GM21619 (cell line): ENCODE data around the gene RPL18A.
A peak's percentile ranks its signal among the peaks of the same experiment; 100 is the strongest.

Source experiments
- ATAC-seq: cut with Tn5 transposase; IDR thresholded peaks from one replicate; pipeline ENCODE4 v1.9.1; 2021; ENCODE audit not compliant: unreplicated experiment

Gene RPL18A

GRCh38 chr19:17859533-17860330 lies at the start of gene RPL18A:
Gene RPL18A (plus strand): TSS chr19:17859910. CDS start chr19:17859957, 47 bp downstream.
- peak; percentile 91 for ATAC-seq

GRCh38 chr19:17811103-17811502 lies 48.6 kb upstream of the RPL18A start:
- ATAC-seq, result no peak

DNA sequence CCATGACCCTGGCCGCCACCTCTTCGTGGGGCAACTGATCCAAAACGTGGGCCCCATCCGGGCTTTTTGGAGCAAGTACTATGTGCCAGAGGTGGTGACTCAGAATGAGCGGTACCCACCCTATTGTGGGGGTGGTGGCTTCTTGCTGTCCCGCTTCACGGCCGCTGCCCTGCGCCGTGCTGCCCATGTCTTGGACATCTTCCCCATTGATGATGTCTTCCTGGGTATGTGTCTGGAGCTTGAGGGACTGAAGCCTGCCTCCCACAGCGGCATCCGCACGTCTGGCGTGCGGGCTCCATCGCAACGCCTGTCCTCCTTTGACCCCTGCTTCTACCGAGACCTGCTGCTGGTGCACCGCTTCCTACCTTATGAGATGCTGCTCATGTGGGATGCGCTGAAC lies 48.0 kb upstream of the RPL18A start:
- ATAC-seq, result no peak

GRCh38 chr19:17812099-17812498 lies 47.6 kb upstream of the RPL18A start:
- no peak for ATAC-seq

GRCh38 chr19:17817668-17818363 lies 41.9 kb upstream of the RPL18A start:
- no peak for ATAC-seq

GRCh38 chr19:17821190-17821589 lies 38.5 kb upstream of the RPL18A start, which contains the start of gene INSL3:
Gene INSL3 (minus strand): TSS chr19:17821519. CDS start chr19:17821506, 13 bp downstream.
- no peak for ATAC-seq

DNA sequence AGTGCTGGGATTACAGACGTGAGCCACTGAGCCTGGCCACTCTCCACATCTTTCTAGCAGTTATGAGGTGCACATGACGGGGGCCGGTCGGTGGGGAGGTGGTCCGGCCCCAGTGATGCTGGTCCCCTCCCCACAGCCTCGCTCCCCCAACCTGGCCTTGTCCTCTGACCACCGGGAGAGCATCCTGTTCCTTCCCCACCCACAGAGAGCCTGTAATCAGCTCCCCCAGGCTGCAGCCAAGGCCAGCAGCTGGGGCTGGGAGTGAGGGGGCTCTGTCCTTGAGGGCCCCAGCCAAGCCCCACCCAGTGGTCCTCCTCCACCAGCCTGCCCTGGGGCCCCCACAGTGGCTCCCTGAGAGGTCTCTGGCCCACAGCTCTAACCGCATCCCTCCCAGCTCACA lies 35.4 kb upstream of the RPL18A start:
- ATAC-seq, result no peak

DNA sequence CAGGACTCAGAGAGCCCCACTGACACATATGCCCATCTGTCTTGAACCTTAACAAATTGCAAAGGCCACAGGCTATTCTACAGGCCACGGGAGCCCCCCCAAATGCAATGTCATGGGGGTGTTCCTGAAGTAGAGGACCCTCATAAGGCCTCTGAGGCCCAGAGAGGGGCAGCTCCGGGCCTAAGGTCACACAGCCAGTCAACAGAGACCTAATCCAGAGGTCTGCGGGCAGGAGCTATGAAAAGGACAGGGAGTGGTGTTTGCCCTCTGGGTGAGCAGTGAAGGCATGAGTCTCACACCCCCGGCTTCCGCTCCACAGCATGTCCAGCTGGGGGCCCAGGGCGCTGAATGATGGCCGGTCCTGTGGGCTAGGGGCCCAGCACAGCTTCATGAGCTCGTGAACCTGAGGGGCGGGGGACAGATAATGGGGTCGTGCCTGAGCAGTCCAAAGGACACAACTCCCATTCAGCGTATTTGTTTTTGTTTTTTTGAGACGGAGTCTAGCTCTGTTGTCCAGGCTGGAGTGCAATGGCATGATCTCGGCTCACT lies 33.1 kb upstream of the RPL18A start:
- ATAC-seq, result no peak

DNA sequence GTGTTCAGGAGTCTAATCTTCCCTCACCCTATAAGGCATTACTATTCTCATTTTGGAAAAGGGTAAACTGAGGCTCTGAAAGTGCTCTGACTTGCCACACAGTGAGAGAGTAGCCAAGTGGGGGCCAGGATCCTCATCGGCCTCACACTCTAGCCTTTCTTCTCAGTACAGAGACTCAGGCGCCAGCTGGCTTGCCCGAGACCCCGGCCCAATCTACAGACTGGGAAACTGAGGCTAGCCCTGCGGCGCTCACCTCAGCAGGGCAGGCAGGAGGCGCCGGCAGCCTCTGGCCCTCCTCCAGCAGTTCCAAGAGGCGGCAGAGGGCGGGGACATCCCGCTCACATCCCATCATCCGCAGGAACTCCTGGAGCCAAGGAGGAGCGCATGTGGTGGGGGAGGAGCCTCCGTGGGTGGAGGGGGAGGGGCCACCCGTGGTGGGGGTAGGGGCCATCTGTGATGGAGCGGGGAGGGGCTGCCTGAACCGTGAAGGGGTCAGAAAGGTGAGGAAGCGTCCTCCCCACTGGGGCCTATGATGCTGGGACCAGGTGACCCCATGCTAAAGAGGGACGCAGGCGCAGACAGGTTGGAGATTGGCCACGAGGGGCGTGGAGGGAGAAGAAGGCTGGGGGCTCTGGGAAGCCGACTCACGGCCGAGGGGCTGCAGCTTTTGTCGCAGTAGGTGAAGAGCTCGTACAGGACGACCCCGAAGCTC lies 29.7 kb upstream of the RPL18A start:
- no peak for ATAC-seq

GRCh38 chr19:17830567-17831418 lies 28.9 kb upstream of the RPL18A start:
- no peak for ATAC-seq

GRCh38 chr19:17831419-17831888 lies 28.3 kb upstream of the RPL18A start:
- no peak for ATAC-seq

DNA sequence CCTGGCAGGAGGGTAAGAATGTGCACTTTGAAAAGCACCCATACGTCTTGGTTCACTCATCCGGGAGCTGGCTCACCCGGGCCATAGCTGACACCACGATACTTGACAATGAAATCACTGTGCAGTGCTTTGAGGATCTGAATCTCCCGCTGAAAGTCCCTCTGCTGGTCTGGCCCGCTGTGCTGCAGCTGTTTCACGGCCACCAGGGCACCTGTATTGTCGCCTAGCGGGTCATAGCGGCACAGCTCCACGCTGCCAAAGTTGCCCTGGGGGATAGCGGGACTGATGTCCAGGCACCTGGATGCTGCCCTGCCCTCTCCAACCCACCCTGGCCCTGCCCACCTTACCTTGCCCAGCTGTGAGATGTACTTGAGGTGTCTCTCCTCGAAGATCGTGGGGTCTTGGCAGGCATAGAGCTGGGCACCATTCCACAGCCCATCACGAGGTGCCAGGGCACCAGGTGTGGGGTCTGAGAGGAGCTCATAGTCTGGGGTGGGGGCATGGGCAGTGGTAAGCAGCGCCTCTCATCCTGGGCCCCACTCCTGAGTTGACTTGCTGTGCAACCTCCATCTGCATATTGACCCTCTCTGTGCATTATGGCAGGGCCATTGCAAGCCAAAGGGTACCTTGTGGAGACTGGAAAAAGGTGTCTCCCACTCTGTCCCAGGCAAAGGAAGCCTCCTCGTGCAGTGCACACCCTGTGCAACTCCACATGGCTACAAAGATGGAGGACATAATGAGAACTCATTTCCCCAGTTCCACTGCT lies 27.1 kb upstream of the RPL18A start:
- no peak for ATAC-seq

DNA sequence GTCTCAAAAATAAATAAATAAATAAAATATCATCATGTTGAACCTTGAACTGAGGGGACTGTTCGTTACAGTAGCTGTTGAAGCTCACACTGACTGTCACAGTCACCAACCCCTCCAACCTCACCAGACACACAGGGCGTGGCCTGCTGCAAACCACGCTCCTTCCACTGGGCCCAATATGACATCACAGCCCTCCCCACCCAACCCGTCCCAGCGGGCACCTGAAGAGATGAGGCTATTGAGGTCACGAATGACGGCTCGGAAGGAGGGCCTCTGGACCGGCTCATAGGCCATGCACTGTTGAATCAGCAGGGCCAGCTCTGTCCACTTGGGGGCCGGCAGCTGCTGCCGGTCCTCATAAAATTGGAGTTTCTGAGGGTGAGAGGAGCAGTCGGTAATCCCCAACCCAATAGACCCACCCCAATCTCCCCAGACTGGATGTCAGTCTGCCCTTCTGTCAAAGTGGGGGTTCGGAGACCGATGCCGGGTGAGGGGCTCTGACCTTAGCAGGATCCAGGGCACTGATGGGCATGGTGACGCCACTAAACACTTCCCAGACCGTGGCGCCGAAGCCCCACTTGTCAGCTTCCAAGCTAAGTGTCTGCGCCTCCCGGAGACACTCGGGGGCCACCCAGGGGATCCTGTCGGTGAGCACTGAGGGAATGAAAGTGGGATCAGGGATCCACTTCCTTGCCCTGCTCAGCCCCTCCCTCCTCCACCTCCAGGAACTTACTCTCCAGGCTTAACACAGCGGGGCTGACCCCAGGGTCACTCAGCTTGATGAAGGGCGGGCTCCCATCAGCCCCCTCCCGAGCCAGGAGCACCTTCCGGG lies 25.1 kb upstream of the RPL18A start:
- no peak for ATAC-seq

DNA sequence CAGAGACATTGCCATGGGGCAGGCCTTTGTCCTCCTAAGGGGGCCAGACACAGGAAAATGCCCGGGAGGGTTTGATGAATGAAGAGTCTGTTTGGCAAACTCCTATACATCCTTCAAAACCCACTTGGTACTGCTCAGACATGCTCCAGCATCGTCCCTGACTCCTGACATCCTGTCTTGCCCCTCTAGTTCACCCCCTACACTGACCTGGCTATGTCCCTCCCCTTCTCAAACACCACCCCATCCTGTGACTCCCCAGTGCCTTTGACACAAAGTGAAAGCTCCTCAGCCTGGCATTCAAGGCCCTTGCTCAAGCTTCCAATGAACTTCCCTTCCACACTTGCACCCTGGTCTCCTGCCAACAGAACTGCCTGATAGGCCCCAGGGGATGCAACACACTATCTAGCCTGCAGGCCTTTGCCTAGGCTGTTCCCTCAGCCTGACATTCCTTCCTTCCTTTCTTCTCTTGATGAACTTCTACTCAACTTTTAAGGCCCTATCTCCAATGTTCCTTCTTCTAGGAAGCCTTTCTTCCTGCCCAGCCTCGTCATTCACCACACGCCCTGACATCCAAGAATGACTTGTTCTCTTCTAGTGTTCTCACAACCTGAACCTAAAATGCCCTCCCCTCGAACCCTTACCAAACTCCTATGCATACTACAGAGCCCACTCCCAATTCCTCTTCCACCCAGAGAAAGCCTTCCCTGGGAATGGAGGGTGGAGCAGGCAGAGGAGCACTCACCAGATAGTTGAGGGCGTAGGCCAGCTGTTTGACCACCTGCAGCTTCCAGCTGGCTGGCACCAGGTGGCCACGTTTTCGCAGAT lies 24.3 kb upstream of the RPL18A start:
- ATAC-seq, result no peak

GRCh38 chr19:17836530-17836929 lies 23.2 kb upstream of the RPL18A start:
- no peak for ATAC-seq

DNA sequence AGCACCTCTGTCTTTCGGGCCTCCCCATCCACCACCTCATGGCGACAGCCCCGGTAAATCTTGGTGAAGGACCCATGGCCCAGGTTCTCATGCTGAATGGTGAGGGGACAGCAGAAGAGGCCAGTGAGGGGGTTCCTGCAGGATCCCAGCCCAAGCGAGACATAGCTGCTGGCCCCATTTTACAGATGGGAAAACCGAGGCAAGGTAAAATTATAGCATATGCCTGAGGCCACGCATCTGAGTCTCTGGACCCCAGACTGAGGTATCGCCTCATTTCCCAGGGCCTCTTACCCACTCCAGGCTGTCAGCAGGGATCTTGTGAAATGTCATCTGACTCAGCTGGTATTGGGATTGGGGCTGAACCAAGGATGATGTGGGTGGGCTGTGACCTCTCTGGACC lies 21.7 kb upstream of the RPL18A start:
- no peak for ATAC-seq

DNA sequence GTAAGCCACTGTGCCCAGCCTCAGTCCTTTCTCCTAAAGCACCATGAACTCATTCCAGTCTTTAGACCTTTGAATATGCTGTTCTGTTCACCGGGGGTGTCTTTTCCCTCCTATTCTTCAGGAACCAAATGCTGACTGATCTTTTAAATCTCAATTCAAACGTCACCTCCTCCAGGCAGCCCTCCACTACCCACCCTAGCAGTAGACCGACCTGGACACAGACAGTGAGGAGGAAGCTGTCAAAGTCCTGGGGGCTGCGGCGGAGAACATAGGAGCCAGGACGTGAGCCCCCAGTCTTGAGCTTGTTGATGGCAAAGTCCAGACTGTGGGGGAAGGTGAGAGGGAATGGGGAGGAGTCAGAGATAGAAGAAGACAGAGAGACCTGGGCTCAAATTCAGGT lies 19.7 kb upstream of the RPL18A start:
- no peak for ATAC-seq

DNA sequence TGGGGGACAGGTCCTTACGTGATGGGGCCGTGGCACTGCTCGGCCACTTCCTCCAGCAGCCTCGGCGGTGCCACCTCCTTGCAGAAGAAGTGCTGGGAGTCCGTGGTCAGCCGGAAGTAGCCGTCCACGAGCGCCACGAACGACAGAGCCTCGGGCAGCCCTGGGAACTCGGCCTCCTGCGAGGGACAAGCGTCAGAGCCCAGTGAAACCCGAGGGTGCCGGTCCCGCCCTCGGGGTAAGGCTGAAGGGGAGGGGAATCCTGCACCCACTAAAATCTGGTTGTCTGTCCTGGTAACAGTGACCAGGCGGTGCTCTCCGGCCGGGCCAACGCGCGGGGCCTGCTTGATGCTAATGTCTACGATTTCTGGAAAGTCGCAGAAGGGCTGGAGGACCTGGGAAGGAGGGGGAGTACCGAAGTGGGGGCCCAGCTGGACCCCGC lies 18.3 kb upstream of the RPL18A start:
- ATAC-seq, result no peak
